OCI-LY7 (cell line): ENCODE measurements around the gene ATP5F1D. TPM values are rescaled to one million over a fixed set of nuclear protein-coding genes. Genes with fewer than 3 reads are reported as not detected.

ENCODE experiments used
- BruUV-seq: library from RNA; stranded (reverse); fragments of 400-500 nt; replicated peaks from 2 replicates; lab custom pipeline; 2021; lab: Mats Ljungman, UMichigan
- CTCF ChIA-PET: fragments of 300-600 bp; sonication (Branson Sonifier 250); formaldehyde crosslinking; loops from one replicate; lab custom pipeline; 2022; ENCODE audit warnings: antibody characterized with exemption; ENCODE audit not compliant: unreplicated experiment; lab: Charles Lee
- POLR2A ChIA-PET: fragments of 300-600 bp; sonication (Branson Sonifier 250); formaldehyde crosslinking; loops from one replicate; lab custom pipeline; 2022; ENCODE audit warnings: antibody characterized with exemption; lab: Charles Lee
- DNase-seq: peaks from one replicate; pipeline ENCODE4 v3.0.0-alpha.2; 2015; ENCODE audit warnings: low spot score
- H2AFZ ChIP-seq: fragments of 200-600 bp; sonication (generic), shearing (Covaris generic); 2 replicates; pipeline ENCODE4 v1.6.1; 2014; ENCODE audit warnings: mild to moderate bottlenecking, antibody characterized with exemption, low read length, moderate library complexity
- H3K27ac ChIP-seq: fragments of 200-600 bp; sonication (generic); 2 replicates; pipeline ENCODE4 v1.5.1; 2014; ENCODE audit warnings: mixed run types, low read depth, mild to moderate bottlenecking, moderate library complexity, low read length, inconsistent platforms; ENCODE audit not compliant: poor library complexity, severe bottlenecking
- H3K36me3 ChIP-seq: fragments of 200-600 bp; sonication (generic); 2 replicates; pipeline ENCODE4 v1.6.1; 2014; ENCODE audit warnings: mild to moderate bottlenecking, antibody characterized with exemption, low read length, moderate library complexity, mixed read lengths; ENCODE audit not compliant: insufficient read depth
- H3K4me1 ChIP-seq: fragments of 200-600 bp; sonication (generic); 2 replicates; pipeline ENCODE4 v1.5.1; 2014; ENCODE audit warnings: mild to moderate bottlenecking, low read length; ENCODE audit not compliant: insufficient read depth, poor library complexity, severe bottlenecking
- H3K4me2 ChIP-seq: fragments of 200-600 bp; sonication (generic); 2 replicates; pipeline ENCODE4 v1.6.1; 2014; ENCODE audit warnings: mild to moderate bottlenecking, low read length
- H3K4me3 ChIP-seq: fragments of 200-600 bp; sonication (generic); 2 replicates; pipeline ENCODE4 v1.5.1; 2014; ENCODE audit warnings: mild to moderate bottlenecking, low read depth, low read length; ENCODE audit not compliant: poor library complexity, severe bottlenecking
- H3K79me2 ChIP-seq: fragments of 200-600 bp; sonication (generic); 2 replicates; pipeline ENCODE4 v1.6.1; 2016; ENCODE audit warnings: low read depth, mild to moderate bottlenecking, low read length, moderate library complexity, mixed read lengths; ENCODE audit not compliant: insufficient read depth
- H3K9me2 ChIP-seq: fragments of 200-600 bp; sonication (generic); 2 replicates; pipeline ENCODE4 v1.6.1; 2016; ENCODE audit warnings: mild to moderate bottlenecking, low read length, mixed read lengths; ENCODE audit not compliant: insufficient read depth
- H3K9me3 ChIP-seq: fragments of 200-600 bp; sonication (generic); 2 replicates; pipeline ENCODE4 v1.6.1; 2014; ENCODE audit warnings: mild to moderate bottlenecking, mixed run types, low read length, mixed read lengths
- H4K20me1 ChIP-seq: fragments of 200-600 bp; sonication (generic); 2 replicates; pipeline ENCODE4 v1.6.1; 2014; ENCODE audit warnings: mild to moderate bottlenecking, antibody characterized with exemption, low read length, moderate library complexity, mixed read lengths; ENCODE audit not compliant: insufficient read depth
- CTCF ChIP-seq: fragments of 200-600 bp; sonication (generic); conservative IDR thresholded peaks from 2 replicates; pipeline ENCODE4 v1.5.1; 2014; ENCODE audit warnings: mild to moderate bottlenecking, antibody characterized with exemption, low read length, moderate library complexity, mixed read lengths
- EZH2phosphoT487 ChIP-seq: fragments of 200-600 bp; sonication (generic); IDR thresholded peaks from 2 replicates; pipeline ENCODE4 v1.6.1; 2018; ENCODE audit warnings: low read depth, borderline replicate concordance, mild to moderate bottlenecking, mixed run types, antibody characterized with exemption, low read length, moderate library complexity, mixed read lengths
- intact Hi-C: fragments of 100-400 bp; cut with micrococcal nuclease; formaldehyde crosslinking; loops from one replicate; pipeline ENCODE4 v1.10.0; 2022; ENCODE audit not compliant: unreplicated experiment
- total RNA-seq, 2 experiments: library from RNA; depleted of rRNA in 1 of 2; stranded (reverse); fragments of >200 nt in 1 of 2; shearing (Covaris generic) in 1 of 2; gene quantifications; 2 replicates each; pipeline ENCODE4 v1.2.3, GENCODE V29; 2014 to 2022

ATP5F1D gene
- total RNA-seq, 2 experiments from 2014 or later, result 51.8 to 266 TPM

GRCh38 chr19:1275976-1276627 is 34.6 kb downstream of the ATP5F1D start:
- Histone ChIP-seq H3K36me3 (peaks cover 91% of the 10 kb centered on the region), H2AFZ (no peak overlapping the region; the same call in 1 of the 2 replicates), H3K9me2 (no peaks in the 10 kb centered on the region), H3K4me3 (peak overlapping the region; percentile 95), H3K79me2 (peaks cover 47% of the 10 kb centered on the region), H3K4me2 (peak overlapping the region; percentile 100), H3K4me1 (peaks cover 48% of the 10 kb centered on the region), H3K9me3 (no peaks in the 10 kb centered on the region), H3K27ac (peak overlapping the region; percentile 92), H4K20me1 (no peaks in the 10 kb centered on the region)
- no peak for DNase-seq
- ChIA-PET CTCF (no interaction called here), POLR2A (no interaction called here)
- no peak for TF ChIP-seq CTCF
- no peak for TF ChIP-seq EZH2phosphoT487
- intact Hi-C loops, result loop anchor here (5.0 kb wide), 1 partner anchor 161 kb away; the partner anchor contains the start of gene RPS15
- BruUV-seq, result no TSS peak

GRCh38 chr19:1276628-1277022 is 35.1 kb downstream of the ATP5F1D start:
- ChIA-PET POLR2A (no interaction called here), CTCF (no interaction called here)
- intact Hi-C loops, result loop anchor here (5.0 kb wide), 1 partner anchor 161 kb away; the partner anchor contains the start of gene RPS15

More at GRCh38 chr19:1276628-1277022, 35.1 kb downstream of the ATP5F1D start:
- TF ChIP-seq CTCF, result no peak
- TF ChIP-seq EZH2phosphoT487, result no peak
- Histone ChIP-seq H4K20me1 (no peaks in the 10 kb centered on the region), H2AFZ (no peak overlapping the region), H3K27ac (peak overlapping the region; percentile 92), H3K4me3 (peak overlapping the region; percentile 95), H3K4me2 (peak overlapping the region; percentile 100), H3K36me3 (peaks cover 86% of the 10 kb centered on the region), H3K79me2 (peaks cover 42% of the 10 kb centered on the region; the same call in 1 of the 2 replicates), H3K9me3 (no peaks in the 10 kb centered on the region), H3K4me1 (peaks cover 43% of the 10 kb centered on the region), H3K9me2 (no peaks in the 10 kb centered on the region)
- no TSS peak for BruUV-seq
- DNase-seq, result peak; percentile 84
